DMS153 treated with DMSO at 0.1 percent for 48 hours (cell line): ENCODE data around the gene CRB1.
"Not testable (repeated sequence)": the region's sequence is repeated elsewhere in the genome, so short reads cannot be mapped to it uniquely, and the experiment has no call there.

ENCODE experiments used
- DNase-seq: peaks from one replicate; lab custom pipeline; 2025; ENCODE audit not compliant: unreplicated experiment; lab: John Stamatoyannopoulos, UW

Gene CRB1

DNA sequence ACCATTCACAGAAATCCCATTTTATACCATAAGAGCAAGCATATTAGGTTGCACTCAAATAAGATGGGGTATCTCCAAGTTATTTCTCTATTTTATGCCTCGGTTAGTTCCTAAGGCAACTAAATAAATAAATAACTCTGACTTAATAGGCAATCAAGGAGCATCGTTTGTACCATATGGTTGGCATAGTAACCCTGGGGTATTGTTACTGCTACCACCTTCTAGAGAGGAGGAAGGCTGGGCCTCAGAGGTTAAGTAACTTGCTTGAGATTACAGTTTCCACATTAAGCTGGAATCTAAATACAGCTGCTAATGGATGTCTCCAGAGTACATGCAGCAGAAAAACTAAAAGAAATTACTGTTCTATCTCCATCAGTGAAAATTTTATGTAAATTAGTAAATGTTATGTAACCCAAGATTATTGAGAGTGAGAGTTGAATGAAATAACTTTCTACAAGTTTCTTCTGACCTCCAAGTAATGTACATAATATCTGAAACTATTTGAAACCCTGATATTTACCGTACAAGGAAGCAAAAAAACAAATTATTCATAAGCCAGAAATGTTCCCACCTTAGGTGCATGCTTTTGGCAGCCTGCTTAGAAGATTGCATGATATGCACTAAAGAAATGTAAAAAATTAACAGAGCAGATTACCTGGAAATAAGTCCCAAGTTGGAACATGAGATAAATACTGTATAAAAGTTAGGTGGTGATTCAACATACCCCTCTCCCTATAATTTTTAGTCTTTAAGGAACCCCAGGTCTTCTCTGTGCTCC lies 127.0 kb downstream of the CRB1 start:
- peak; percentile 20 for DNase-seq

DNA sequence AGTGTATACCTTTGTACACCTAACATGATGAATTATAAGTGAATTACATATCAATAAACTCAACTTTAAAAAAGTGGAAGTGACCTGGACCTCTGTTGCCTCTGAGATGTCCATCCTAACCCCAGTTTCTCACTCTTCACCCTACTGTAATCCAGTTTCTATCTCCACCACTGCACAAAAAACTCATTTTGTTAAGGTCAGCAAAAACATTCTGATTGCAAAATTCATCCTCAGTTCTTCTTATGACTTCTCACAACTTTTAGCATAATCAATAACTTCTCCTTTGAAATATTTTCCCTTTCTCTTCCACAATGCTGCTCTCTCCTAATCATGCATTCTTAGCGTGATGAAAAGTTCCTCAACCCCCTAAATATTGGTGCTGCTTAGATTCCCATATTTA lies 129.8 kb downstream of the CRB1 start:
- DNase-seq, result no peak

DNA sequence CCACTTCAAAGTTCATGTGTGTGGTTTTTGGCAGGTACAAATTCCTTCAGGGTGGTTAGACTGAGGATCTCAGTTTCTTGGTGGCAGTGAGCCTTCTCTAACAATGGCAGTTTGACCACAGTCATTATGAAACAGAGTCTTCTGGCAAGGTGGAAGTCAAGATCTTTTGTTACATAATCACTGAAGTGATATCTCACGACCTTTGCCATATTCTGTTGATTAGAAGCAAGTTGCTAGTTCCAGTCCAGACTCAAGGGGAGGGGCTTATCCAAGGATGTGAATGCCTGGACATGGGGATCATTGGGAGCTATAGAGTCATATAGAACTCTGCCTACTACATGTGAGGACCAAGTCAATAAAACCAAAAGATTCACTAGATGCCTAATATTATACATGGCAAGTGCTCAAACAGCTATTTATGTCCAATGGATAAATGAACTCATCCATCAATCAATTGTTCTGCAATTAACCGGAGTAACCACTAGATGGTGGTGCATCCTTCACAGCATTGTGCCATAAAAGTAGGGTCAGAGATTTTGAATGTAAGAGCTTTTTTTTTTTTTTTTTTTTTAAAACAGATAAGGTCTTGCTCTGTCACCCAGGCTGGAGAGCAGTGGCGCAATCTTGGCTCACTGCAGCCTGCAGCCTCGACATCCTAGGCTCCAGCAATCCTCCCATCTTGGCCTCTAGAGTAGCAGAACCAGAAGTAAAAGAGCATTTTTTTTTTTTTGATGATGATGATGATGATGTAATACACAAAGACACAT lies 131.9 kb downstream of the CRB1 start:
- peak; percentile 70 for DNase-seq

DNA sequence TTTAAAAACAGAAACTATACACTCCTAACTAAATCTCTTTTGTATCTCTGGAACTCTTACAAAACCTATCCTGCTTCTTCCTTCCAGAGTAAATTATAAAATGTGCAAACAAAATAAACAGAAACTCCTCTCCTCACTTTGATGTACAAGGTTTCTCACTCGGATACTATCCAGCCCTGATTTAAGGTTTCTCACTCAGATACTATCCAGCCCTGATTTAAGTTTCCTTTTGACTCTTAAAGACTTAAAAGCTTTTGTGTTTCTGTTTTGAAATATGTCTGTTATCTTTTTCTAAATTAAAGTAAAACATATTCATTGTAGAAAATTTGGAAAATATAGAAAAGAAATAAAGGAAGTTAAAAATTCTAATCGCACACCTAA lies 132.5 kb downstream of the CRB1 start:
- DNase-seq, result no peak

DNA sequence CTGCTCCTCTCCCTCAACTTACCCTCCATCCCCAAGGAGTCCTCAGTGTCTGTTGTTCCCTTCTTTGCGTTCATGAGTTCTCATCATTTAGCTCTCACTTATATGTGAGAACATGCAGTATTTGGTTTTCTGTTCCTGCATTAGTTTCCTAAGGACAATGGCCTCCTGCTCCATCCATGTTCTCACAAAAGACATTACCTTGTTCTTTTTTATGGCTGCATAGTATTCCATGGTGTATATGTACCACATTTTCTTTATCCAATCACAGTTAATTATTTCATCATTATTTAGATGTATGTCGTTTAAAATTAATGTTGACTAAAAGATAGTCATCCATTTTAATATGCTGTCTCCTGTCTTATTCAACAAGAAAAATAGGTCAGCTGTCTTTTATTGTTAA lies 134.1 kb downstream of the CRB1 start:
- no peak for DNase-seq

DNA sequence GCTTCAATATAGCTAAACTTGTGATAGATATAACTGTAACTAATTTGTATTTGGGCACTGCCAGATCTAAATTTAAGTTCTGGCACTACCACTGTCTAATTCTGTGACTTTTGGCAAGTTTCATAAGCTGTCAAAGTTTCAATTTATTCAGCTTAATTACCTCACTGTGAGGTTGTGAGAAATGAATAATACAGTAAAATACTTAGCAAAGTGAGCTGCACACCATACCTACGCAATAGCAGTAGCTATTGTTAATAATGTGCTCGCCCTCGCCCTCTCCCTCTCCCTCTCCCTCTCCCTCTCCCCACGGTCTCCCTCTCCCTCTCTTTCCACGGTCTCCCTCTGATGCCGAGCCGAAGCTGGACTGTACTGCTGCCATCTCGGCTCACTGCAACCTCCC lies 136.7 kb downstream of the CRB1 start:
- DNase-seq, result not testable (repeated sequence)

DNA sequence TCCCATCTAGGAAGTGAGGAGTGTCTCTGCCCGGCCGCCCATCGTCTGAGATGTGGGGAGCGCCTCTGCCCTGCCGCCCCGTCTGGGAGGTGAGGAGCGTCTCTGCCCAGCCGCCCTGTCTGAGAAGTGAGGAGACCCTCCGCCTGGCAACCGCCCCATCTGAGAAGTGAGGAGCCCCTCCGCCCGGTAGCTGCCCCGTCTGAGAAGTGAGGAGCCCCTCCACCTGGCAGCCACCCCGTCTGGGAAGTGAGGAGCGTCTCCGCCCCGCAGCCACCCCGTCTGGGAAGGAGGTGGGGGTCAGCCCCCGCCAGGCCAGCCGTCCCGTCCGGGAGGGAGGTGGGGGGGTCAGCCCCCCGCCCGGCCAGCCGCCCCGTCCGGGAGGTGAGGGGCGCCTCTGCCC lies 137.6 kb downstream of the CRB1 start:
- DNase-seq, result not testable (repeated sequence)

DNA sequence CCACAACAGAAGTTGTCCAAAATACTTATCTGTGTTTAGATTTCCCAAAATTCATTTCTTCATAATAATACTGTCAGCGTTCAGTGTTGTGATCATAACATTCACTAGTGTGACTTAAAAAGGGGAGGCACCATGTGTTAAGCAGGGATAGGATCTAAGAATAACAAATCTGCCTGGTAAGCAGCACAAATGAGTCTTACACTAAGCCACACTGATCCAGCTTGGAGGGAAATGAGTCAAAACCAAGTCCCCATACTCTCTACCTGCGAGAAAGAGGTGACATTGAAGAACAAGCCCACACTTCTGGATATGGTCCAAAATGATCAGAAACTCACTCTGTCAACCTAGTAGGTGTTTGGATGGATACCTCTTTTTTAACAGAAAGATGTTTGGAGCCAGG lies 145.5 kb downstream of the CRB1 start:
- DNase-seq, result no peak

DNA sequence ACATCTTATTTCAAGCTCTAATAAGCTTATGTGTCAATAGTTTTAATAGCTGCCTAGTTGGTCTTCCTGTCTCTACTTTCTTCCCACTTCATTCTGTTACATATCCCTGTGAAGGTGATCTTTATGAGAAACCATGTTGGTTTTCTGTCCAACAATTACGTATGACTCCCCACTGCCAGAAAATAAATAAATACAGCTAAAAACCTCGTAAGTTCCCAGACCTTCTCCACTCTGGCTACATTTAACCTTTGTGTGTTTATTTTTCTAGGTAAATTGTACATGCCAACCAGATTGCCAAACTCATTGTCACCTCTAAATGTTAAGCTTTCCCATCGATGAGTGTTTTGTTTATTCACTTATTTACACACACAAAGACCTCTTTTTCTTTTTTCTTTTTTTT lies 147.2 kb downstream of the CRB1 start:
- no peak for DNase-seq

DNA sequence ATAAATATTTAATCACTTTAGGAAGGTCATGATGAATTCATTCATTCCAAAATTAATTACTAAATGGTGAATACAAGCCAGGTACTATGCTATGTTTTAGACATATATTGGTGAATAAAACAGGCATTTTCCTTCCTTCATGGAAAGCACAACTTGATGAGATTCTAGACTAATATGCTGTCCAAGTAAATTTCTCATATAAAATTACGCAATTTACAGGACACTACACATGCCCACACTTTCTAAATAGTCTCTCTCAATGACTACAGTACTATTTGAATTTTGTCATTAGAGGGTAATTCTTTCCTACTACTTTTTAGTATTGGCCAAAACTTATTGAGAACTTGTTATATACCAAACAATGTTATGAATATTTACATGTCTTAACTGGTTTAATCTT lies 150.6 kb downstream of the CRB1 start:
- DNase-seq, result no peak

DNA sequence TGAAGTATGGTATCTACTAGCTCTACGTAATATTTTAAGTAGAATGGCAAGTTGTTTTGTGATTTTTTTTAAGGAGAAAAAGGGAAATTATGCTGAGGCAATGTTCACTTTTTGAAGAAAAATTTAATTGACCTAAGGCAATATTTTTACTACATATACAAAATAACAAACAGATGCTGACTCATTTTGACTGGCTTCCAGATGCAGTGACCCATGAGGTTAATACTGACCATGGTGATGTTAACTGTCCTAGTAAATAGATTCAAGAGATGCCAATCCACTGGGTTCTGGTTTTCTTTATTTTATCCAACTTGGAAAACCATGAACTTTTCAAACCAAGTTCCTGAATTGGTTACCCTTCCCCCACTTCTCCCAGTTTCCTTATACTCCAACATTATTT lies 154.9 kb downstream of the CRB1 start:
- DNase-seq, result no peak

DNA sequence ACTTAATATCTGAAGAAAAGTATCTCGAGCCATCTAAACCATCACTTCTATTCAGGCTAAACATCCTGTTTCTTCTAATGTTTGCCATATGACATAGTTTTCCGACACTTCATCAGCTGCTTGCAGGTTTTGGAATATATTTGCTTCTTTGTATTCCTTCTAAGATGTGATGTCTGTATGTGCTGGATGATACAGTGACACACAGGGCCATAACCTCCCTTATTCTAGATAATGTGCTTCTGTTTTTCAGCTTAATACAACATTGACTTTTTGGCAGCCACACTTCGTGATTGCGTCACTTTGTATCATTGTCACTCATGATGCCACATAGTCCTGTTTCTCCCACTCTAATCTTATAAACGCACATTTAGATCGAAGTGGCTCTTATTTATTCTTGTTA lies 156.3 kb downstream of the CRB1 start:
- no peak for DNase-seq

DNA sequence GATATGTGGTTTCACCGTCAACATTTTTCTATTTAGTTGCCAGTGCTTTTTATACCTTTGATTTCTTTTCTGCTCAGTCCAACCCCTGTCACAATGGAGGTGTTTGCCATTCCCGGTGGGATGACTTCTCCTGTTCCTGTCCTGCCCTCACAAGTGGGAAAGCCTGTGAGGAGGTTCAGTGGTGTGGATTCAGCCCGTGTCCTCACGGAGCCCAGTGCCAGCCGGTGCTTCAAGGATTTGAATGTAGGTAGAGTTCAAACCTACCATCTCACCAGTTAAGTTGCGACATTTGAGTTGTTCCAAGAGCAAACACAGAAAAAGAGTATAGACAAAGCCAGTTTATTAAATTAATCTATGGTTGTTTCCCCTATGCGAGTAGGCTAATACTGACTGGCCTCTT lies 161.3 kb downstream of the CRB1 start:
- no peak for DNase-seq

DNA sequence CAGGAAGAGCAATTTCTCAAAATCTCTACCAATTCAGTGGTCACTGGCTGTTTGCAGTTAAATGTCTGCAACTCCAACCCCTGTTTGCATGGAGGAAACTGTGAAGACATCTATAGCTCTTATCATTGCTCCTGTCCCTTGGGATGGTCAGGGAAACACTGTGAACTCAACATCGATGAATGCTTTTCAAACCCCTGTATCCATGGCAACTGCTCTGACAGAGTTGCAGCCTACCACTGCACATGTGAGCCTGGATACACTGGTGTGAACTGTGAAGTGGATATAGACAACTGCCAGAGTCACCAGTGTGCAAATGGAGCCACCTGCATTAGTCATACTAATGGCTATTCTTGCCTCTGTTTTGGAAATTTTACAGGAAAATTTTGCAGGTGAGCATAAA lies 167.2 kb downstream of the CRB1 start:
- DNase-seq, result no peak

DNA sequence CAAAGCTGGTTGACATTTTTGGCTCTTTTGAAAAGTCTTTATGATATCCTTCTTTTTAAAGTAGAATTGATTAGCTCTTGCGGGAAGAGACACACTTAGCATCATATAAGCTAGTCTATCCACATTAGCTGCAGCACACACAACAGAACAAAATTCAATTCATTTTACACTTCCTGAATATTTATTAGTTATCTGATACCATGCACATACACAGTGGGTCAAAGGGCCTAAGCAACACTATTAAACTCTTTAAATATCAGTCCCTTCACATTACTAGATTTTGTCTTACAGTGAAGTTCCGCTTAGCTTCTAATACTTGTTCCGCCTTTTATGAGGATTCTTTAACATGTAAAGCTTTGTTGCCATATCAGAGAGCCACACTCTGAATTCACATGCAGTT lies 169.5 kb downstream of the CRB1 start:
- no peak for DNase-seq

DNA sequence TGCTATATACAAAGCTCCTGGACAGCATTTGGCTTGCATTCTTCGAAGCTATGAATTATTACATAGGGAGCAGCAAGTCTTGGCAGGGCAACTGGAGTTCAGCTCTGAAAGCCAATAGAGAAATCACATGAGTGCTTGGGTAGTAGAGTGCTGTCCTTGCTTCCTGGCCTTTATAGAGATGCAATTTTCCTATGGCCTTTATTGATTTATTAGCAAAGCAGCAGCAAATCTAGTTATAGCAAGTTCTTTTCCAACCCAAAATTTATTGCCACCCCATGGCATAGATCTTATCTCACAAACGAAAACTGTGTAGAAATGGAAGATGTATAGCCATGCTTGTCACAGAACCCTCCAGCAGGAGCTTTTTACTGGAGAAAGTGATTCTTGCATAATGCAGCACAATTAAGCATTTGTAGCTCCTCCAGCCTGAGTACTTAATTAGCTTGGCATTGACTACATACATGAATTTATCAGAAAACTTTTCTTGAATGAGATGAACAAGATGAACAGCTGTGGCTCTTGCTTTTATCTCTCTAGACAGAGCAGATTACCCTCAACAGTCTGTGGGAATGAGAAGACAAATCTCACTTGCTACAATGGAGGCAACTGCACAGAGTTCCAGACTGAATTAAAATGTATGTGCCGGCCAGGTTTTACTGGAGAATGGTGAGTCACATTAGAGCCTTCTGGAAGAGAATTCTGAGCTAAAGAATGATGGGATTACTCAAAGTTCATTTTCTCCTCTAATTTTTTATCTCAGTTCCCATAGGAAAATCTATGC lies 170.1 kb downstream of the CRB1 start:
- no peak for DNase-seq

DNA sequence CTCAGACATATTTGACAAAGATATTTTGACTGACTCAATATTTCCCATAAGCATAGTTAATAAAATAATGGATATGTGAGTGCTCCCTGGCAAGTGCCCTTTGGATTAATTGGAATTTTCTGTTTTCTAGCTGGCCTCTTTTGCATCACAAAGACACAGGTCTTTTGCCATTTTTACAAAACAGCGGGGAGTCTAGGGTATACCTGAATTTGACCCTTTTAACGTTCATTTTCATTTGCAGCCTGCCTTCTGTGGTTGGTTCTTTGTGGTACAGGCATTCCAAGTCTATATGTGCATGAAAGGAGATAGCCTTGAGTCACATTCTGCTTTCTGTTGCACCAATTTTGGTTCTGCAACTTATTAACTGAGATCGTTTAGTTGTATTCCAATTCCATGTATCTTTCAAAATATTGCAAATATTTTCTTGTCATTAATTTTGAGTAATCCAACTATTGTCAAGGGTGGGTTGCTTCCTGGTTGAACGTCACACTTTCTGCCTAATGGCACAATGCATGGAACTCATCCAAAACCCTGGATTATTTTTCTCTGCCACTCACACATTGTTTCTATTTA lies 171.7 kb downstream of the CRB1 start:
- DNase-seq, result no peak

DNA sequence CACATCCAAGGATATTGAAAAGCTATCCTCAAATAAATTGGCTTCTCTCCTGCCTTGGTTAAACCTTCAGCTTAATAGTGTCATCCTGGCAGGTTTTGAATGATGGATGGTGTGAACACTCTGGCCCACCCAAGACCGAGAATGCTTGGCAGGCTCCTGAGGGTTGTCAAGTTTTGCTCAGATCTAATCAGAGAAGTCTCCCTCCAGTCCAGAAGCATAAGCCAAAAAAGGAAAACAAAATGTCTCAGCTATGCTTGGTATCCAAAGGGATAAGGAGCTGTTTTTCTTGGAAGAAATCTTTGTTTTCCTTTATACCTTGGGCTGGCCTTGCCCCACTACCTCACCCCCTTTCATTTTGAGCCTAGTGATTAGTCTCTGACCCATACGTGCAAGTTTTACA lies 172.7 kb downstream of the CRB1 start:
- no peak for DNase-seq

DNA sequence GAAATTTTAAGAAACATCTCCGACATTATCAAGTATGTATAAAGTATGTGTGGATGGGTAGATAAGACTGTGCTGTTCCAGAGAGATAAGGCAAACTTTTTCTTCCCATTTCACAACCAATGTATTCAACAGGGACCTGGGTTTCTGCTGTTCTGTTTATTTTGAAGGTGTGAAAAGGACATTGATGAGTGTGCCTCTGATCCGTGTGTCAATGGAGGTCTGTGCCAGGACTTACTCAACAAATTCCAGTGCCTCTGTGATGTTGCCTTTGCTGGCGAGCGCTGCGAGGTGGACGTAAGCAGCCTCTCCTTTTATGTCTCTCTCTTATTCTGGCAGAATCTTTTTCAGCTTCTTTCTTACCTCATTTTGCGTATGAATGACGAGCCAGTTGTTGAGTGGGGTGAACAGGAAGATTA lies 174.0 kb downstream of the CRB1 start:
- no peak for DNase-seq

DNA sequence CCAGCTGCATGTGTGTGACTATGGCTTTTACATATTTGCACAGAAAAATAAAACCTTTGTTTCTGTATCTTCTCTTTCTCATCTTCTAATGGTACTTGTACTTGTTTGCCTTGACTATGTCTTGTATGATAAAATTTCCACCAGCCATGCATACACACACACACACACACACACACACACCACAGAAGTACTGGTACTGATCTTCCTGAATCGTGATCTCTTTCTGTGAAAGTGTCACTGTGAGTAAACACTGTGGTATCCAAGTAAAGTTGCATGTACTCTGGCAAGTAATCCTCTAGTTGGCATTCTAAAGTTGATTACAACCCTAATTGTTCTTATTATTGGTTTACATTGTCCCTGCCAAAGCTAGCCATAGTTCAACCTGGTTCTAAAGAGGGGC lies 176.7 kb downstream of the CRB1 start:
- no peak for DNase-seq

DNA sequence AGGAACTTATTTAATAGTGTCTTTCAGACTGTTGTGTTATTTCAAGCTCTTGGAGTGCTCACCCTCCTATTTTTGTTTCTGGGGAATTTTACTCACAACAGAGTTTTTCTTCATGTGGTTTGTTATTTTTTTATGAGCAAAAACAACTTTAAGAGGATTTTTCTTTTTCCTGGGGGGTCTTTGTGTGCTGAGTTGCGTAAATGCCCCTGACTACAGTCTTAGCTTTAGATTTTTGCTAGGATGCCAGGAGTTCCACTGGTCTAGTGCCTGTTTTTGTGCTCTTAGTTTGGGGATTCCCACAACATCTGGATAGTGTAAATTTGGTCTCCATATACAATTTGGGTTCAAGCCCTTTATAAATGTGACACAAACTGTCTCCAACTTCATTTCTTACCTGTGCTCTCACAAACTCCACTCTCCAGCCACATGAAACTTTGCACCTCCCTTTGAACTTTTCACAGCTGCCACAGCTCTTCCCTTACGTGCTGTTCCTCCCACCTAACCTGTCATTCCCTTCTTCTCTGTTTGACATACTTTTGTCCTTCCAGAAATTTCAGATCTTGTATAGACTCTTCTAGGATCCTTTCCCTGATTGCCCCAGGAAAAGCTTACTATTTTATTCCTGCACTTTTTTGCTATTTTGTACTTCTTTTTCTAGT lies 180.2 kb downstream of the CRB1 start:
- DNase-seq, result no peak
